Gastrocnemius medialis (tissue), 4 donors: ENCODE measurements around the gene TH. TPM values are rescaled to one million over a fixed set of nuclear protein-coding genes. Genes with fewer than 3 reads are reported as not detected.

ENCODE experiments used
- ATAC-seq, 2 donors: fragments of 150-250 bp; one replicate each; pipeline ENCODE4 v1.9.1; 2016
- DNase-seq, 2 donors: peaks; one replicate each; pipeline ENCODE4 v3.0.0-alpha.2; 2019
- H3K27ac ChIP-seq, 4 donors: fragments of 200-600 bp; sonication (generic); 1 replicate in 1 of 4; 2 replicates in 3 of 4; pipeline ENCODE4 v1.5.1; 2016 to 2018; ENCODE audit warnings: mild to moderate bottlenecking in 2 of 4, moderate library complexity in 1 of 4
- H3K27me3 ChIP-seq, 3 donors: fragments of 200-600 bp; sonication (generic) in 2 of 3; 1 replicate in 1 of 3; 2 replicates in 2 of 3; pipeline versions ENCODE4 v1.5.1 to v1.6.0; 2016 to 2019; ENCODE audit warnings: mild to moderate bottlenecking in 1 of 3, moderate library complexity in 1 of 3
- H3K36me3 ChIP-seq, 2 donors: fragments of 200-600 bp; sonication (generic) in 1 of 2; one replicate each; pipeline ENCODE4 v1.5.1; 2017 to 2018
- H3K4me1 ChIP-seq, 2 donors: fragments of 200-600 bp; sonication (generic) in 1 of 2; one replicate each; pipeline ENCODE4 v1.5.1; 2016 to 2017; ENCODE audit warnings: mild to moderate bottlenecking in 2 of 2
- H3K4me3 ChIP-seq, 4 donors: fragments of 200-600 bp; sonication (generic) in 3 of 4; 1 replicate in 1 of 4; 2 replicates in 3 of 4; pipeline ENCODE4 v1.5.1; 2016 to 2019; ENCODE audit warnings: mild to moderate bottlenecking in 2 of 4
- H3K9me3 ChIP-seq, 3 donors: fragments of 200-600 bp; sonication (generic) in 2 of 3; 1 replicate in 1 of 3; 2 replicates in 2 of 3; pipeline ENCODE4 v1.5.1; 2016 to 2019
- CTCF ChIP-seq, 5 experiments: fragments of 450-650 bp in 3 of 5; fragments of 200-600 bp in 2 of 5; sonication (generic) in 2 of 5; IDR thresholded peaks in 4 of 5; conservative IDR thresholded peaks in 1 of 5; 1 replicate in 4 of 5; 2 replicates in 1 of 5; pipeline ENCODE4 v1.5.1; 2016 to 2019; ENCODE audit warnings: antibody characterized with exemption in 5 of 5, mild to moderate bottlenecking in 3 of 5, moderate library complexity in 3 of 5
- POLR2A ChIP-seq, 2 donors: fragments of 450-650 bp; IDR thresholded peaks; one replicate each; pipeline ENCODE4 v1.6.1; 2017; ENCODE audit warnings: antibody characterized with exemption in 2 of 2, mild to moderate bottlenecking in 2 of 2, moderate library complexity in 2 of 2
- in situ Hi-C, 4 donors: fragments of 200-750 bp; cut with MboI; loops; one replicate each; pipeline versions ENCODE4 v1.15.0 to v1.8.0; 2017; ENCODE audit warnings: low sequenced_read_pairs in 4 of 4
- intact Hi-C: fragments of 100-400 bp; cut with DNase I; formaldehyde crosslinking; loops from one replicate; pipeline ENCODE4 v1.15.1; 2023; ENCODE audit warnings: low total_unique reads
- total RNA-seq, 4 donors: library from RNA; depleted of rRNA; stranded (reverse); fragments of >200 nt; gene quantifications; one replicate each; pipeline versions ENCODE4 v1.1.0 to v1.2.3, GENCODE V29; 2016

The TH gene
- total RNA-seq, 4 donors from 2014 or later, result not detected

GRCh38 chr11:2138068-2138430 is 33.6 kb downstream of the TH start:
- H3K9me3 ChIP-seq, result no peaks in the 10 kb centered on the region
- peak overlapping the region; percentile 47 to 50 (median 48) for H3K4me3 ChIP-seq
- ATAC-seq (no peak), DNase-seq (no peak)
- TF ChIP-seq POLR2A (IDR thresholded peaks at IDR 0.05), result no peak
- no peak for TF ChIP-seq CTCF (IDR thresholded peaks at IDR 0.05 in 4 of 5, conservative IDR thresholded peaks at IDR 0.05 in 1 of 5)
- in situ Hi-C loops, result loop anchor here in 1 of 4 donors (25.0 kb wide), 1 partner anchor 101 kb away; no protein-coding TSS in a partner anchor
- H3K36me3 ChIP-seq, result no peaks in the 10 kb centered on the region
- intact Hi-C loops, result no loop called here
- peak overlapping the region; percentile 55 to 68 (median 66) for H3K27ac ChIP-seq
- peaks cover 0 to 9% of the 10 kb centered on the region in 2 donors for H3K4me1 ChIP-seq
- peaks cover 46 to 69% (median 64%) of the 10 kb centered on the region in 3 donors for H3K27me3 ChIP-seq

DNA sequence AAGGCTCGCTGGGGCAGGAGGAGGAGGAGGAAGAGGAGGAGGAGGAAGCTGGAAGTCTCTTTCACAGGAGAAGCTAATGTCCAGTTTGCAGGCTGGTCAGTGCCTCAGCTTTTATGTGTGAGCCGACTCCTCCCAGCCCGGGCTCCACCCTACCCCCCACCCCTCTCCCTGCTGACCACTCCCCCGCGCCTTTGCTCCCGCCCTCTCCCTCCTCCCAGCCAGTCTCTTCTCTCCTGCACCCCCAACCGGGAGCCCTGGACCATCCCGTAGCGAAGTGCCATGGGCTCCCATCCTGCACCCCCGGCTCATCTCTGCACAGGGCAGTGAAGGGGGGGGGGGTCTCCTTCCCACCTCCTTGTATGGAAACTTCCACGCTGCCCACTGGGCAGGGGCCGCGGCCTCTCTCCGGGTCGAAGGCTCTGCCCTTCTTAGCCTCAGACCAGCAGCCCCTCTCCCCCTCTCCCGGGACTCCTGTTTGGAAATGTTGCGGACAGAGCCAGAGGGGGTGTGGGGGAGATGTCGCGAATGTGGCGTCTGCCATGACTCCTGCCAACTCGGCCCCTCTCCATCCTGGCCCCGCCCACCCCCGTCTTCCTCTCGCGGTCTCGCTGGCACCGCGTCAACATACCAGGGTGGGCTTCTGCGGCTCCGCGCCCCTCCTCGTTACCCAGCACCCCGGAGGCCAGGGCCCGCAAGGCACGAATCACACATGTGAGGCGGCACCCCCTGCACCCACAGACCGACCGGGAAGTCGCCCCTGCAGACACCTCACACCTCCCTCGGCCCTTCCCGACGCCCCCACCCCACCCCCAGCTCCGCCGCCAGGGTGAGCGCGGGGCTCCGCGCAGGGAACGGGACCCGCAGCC is 34.2 kb downstream of the TH start:
- H3K9me3 ChIP-seq, result no peaks in the 10 kb centered on the region
- peak; percentile 31 to 41 for DNase-seq
- in situ Hi-C loops (loop anchor here in 1 of 4 donors (25.0 kb wide), 1 partner anchor 100 kb away; no protein-coding TSS in a partner anchor), intact Hi-C loops (no loop called here)
- ATAC-seq, result peak; percentile 47 to 56
- peak overlapping the region; percentile 47 to 50 (median 48) for H3K4me3 ChIP-seq
- H3K27me3 ChIP-seq, result peaks cover 45 to 63% (median 61%) of the 10 kb centered on the region in 3 donors
- peak overlapping the region; percentile 55 to 68 (median 66) for H3K27ac ChIP-seq
- TF ChIP-seq CTCF (IDR thresholded peaks at IDR 0.05 in 4 of 5, conservative IDR thresholded peaks at IDR 0.05 in 1 of 5), result no peak
- TF ChIP-seq POLR2A (IDR thresholded peaks at IDR 0.05), result peak; percentile 23 to 56
- peaks cover 0 to 9% of the 10 kb centered on the region in 2 donors for H3K4me1 ChIP-seq
- no peaks in the 10 kb centered on the region for H3K36me3 ChIP-seq

DNA sequence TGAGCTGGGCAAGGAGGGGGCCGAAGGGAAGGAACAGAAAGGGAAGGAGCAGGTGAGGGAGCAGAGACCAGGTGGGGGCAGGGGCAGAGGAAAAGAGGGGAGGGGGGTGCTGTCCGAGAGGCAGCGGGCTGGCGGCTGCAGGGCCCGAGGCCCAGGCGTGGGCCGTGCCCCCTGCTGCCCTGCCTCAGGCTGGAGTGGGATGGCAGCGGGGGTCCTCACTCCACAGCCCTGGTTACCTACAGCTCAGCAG is 34.7 kb downstream of the TH start:
- Histone ChIP-seq H3K27ac (no peak overlapping the region), H3K4me1 (peaks cover 0 to 9% of the 10 kb centered on the region in 2 donors), H3K9me3 (no peaks in the 10 kb centered on the region), H3K27me3 (peaks cover 45 to 58% (median 56%) of the 10 kb centered on the region in 3 donors), H3K36me3 (no peaks in the 10 kb centered on the region), H3K4me3 (peak overlapping the region in 3 of 4 donors; percentile 13 to 50 (median 47))
- DNase-seq, result no peak
- TF ChIP-seq POLR2A (IDR thresholded peaks at IDR 0.05) (no peak), CTCF (IDR thresholded peaks at IDR 0.05 in 4 of 5, conservative IDR thresholded peaks at IDR 0.05 in 1 of 5) (no peak)
- intact Hi-C loops (no loop called here), in situ Hi-C loops (loop anchor here in 1 of 4 donors (25.0 kb wide), 1 partner anchor 100 kb away; no protein-coding TSS in a partner anchor)
- ATAC-seq, result no peak

DNA sequence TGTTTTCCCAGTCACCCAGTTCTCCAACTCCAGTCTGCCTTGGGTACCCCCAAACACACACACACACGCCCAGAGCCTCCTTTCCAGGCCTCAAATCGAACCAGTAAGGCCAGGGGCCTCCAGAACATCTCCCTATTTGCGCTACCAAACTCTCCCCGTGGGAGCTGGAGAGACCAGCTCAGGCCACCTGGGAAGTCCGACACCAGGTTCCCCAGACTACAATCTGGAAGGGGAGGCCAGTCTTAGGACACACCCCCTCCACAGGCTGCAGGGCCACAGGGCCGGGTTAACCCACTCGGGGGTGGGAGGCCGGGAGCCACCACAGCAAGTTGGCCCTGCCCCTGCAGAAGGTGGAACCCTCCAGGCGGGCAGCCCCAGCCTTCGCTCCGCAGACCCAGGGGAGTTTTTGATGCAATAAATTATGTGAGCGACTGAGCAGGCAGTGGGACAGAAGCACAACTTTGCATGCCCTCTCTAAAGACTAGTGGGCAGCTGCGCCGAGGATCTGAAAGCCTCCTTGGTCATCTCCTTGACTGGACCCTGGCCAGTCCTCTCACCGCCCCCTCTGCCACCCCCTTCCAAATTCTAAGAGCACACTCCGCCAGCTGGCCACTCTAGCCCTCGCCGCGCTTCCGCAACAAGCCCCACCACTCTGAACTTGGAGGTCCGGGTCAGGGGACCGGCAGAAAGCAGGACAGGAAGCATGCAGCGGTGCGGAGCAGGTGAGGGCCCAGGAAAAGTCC is 35.2 kb downstream of the TH start:
- intact Hi-C loops, result no loop called here
- H3K4me1 ChIP-seq, result peaks cover 0 to 9% of the 10 kb centered on the region in 2 donors

More for the DNA sequence above, 35.2 kb downstream of the TH start:
- Histone ChIP-seq H3K27me3 (peaks cover 44 to 53% (median 51%) of the 10 kb centered on the region in 3 donors), H3K9me3 (no peaks in the 10 kb centered on the region), H3K4me3 (peak overlapping the region in 3 of 4 donors; percentile 13 to 50 (median 47)), H3K27ac (no peak overlapping the region), H3K36me3 (no peaks in the 10 kb centered on the region)
- ATAC-seq (no peak), DNase-seq (no peak)
- TF ChIP-seq POLR2A (IDR thresholded peaks at IDR 0.05) (no peak), CTCF (IDR thresholded peaks at IDR 0.05 in 4 of 5, conservative IDR thresholded peaks at IDR 0.05 in 1 of 5) (no peak)
- in situ Hi-C loops, result loop anchor here in 1 of 4 donors (25.0 kb wide), 1 partner anchor 99 kb away; no protein-coding TSS in a partner anchor
